Left lung (tissue), 10 donors: ENCODE measurements around the gene TRA2B. TPM values are rescaled to one million over a fixed set of nuclear protein-coding genes. Genes with fewer than 3 reads are reported as not detected.

Experiments used
- ATAC-seq: fragments of 200-7000 bp; cut with Tn5 transposase; one replicate; pipeline ENCODE4 v1.9.1; 2020; ENCODE audit warnings: moderate library complexity
- DNase-seq, 4 donors: peaks; one replicate each; pipeline ENCODE4 v3.0.0-alpha.2; 2013 to 2020
- H3K27ac ChIP-seq, 2 donors: fragments of 200-600 bp; sonication (generic) in 1 of 2; one replicate each; pipeline versions ENCODE4 v1.5.0 to v1.8.0; 2020 to 2021
- H3K27me3 ChIP-seq, 2 donors: fragments of 200-600 bp; sonication (generic) in 1 of 2; one replicate each; pipeline versions ENCODE4 v1.5.0 to v1.8.0; 2020 to 2021
- H3K36me3 ChIP-seq, 2 donors: fragments of 200-600 bp; sonication (generic) in 1 of 2; one replicate each; pipeline versions ENCODE4 v1.5.0 to v1.8.0; 2020 to 2021
- H3K4me1 ChIP-seq, 2 donors: fragments of 200-600 bp; one replicate each; pipeline ENCODE4 v1.8.0; 2021
- H3K4me3 ChIP-seq, 2 donors: fragments of 200-600 bp; sonication (generic) in 1 of 2; one replicate each; pipeline versions ENCODE4 v1.5.0 to v1.8.0; 2020 to 2021; ENCODE audit warnings: mild to moderate bottlenecking in 1 of 2
- H3K9me3 ChIP-seq, 2 donors: fragments of 200-600 bp; sonication (generic) in 1 of 2; one replicate each; pipeline versions ENCODE4 v1.5.0 to v1.8.0; 2020 to 2021
- intact Hi-C, 2 donors: fragments of 100-400 bp; cut with DNase I; formaldehyde crosslinking; loops; one replicate each; pipeline versions ENCODE4 v1.11.2 to v1.14.2; 2022
- polyA plus RNA-seq, 6 donors: library from polyadenylated mRNA; unstranded; fragments of 120-200 nt; gene quantifications; one replicate each; pipeline ENCODE4 v1.2.1, GENCODE V29; 2013; ENCODE audit not compliant: insufficient read length in 6 of 6
- total RNA-seq, 2 donors: library from RNA; stranded (reverse); fragmentation: NEBNext Ultra II Directional; extraction: Animal tissue kit (Norgen Biotek cat#: 25700); gene quantifications; one replicate each; pipeline ENCODE4 v1.2.1, GENCODE V29; 2021
- TF ChIP-seq, protein P1 (sequence below), 2 donors: fragments of 200-600 bp; sonication (generic) in 1 of 2; IDR thresholded peaks; one replicate each; pipeline versions ENCODE4 v1.5.0 to v1.8.0; 2021; ENCODE audit warnings: antibody characterized with exemption in 2 of 2
- donor health status: DM: no; HTN: yes; CAD: no.
- donor health status: DM: no; HTN: no; CAD: no.

TRA2B gene
- total and polyA plus RNA-seq, 8 donors: 86.0 to 300 (median 273) TPM

- no peak overlapping the region for H3K27ac ChIP-seq
- no peaks in the 10 kb centered on the region for H3K9me3 ChIP-seq
- TF ChIP-seq, protein P1, sequence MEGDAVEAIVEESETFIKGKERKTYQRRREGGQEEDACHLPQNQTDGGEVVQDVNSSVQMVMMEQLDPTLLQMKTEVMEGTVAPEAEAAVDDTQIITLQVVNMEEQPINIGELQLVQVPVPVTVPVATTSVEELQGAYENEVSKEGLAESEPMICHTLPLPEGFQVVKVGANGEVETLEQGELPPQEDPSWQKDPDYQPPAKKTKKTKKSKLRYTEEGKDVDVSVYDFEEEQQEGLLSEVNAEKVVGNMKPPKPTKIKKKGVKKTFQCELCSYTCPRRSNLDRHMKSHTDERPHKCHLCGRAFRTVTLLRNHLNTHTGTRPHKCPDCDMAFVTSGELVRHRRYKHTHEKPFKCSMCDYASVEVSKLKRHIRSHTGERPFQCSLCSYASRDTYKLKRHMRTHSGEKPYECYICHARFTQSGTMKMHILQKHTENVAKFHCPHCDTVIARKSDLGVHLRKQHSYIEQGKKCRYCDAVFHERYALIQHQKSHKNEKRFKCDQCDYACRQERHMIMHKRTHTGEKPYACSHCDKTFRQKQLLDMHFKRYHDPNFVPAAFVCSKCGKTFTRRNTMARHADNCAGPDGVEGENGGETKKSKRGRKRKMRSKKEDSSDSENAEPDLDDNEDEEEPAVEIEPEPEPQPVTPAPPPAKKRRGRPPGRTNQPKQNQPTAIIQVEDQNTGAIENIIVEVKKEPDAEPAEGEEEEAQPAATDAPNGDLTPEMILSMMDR (IDR thresholded peaks at IDR 0.05): no peak
- DNase-seq: peak in 1 of 4 donors; percentile 52
- H3K4me1 ChIP-seq: no peaks in the 10 kb centered on the region
- ATAC-seq: peak; percentile 82
- H3K27me3 ChIP-seq: no peaks in the 10 kb centered on the region
- H3K36me3 ChIP-seq: no peaks in the 10 kb centered on the region
- intact Hi-C loops: no loop called here
- H3K4me3 ChIP-seq: no peak overlapping the region
These were observed 37.6 kb downstream of the TRA2B start for GRCh38 chr3:185900228-185900627.

GRCh38 chr3:185896636-185897035 lies 41.2 kb downstream of the TRA2B start:
- no peak overlapping the region for H3K4me3 ChIP-seq
- intact Hi-C loops: no loop called here
- ATAC-seq: no peak
- no peaks in the 10 kb centered on the region for H3K27me3 ChIP-seq
- H3K4me1 ChIP-seq: no peaks in the 10 kb centered on the region
- no peak overlapping the region for H3K27ac ChIP-seq
- TF ChIP-seq, protein P1 (IDR thresholded peaks at IDR 0.05): no peak
- DNase-seq: no peak
- no peaks in the 10 kb centered on the region for H3K9me3 ChIP-seq
- no peaks in the 10 kb centered on the region for H3K36me3 ChIP-seq

DNA sequence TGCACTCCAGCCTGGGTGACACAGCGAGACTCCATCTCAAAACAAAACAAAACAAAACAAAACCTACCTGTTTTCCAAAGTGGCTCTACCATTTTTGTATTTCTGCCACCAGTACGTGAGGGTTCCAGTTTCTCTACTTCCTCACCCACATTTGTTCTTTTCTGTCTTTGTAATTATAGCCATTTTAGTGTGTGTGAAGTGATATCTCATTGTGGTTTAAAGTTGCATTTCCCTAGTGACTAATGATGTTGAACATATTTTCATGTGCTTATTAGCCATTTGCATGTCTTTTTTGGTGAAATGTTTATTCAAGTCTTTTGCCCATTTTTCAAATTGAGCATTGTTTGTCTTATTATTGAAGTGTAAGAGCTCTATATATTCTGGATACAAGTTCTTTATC lies 50.7 kb downstream of the TRA2B start:
- ATAC-seq (no peak), DNase-seq (no peak)
- Histone ChIP-seq H3K27ac (no peak overlapping the region), H3K9me3 (no peaks in the 10 kb centered on the region), H3K36me3 (no peaks in the 10 kb centered on the region), H3K4me1 (no peaks in the 10 kb centered on the region), H3K4me3 (no peak overlapping the region), H3K27me3 (no peaks in the 10 kb centered on the region)
- TF ChIP-seq, protein P1 (IDR thresholded peaks at IDR 0.05): no peak
- intact Hi-C loops: no loop called here

DNA sequence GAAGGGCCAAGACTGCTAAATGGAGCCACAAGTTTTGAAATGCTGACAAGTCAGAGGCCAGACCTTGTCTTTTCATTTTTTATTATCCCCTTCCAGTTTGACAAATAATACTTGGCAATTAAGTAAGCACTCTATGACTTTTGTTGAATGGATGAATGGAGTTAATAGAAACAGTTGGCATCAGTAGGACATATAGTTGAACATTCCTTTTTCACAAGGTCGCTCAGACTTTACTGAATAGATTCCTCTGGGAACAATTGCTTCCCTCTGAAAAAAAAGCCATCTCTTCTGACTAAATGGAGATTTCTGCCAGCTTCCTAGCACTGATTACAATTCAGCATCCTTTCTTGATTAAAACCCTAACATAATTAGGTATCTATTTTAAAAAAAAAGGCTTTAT lies 53.2 kb downstream of the TRA2B start:
- Histone ChIP-seq H3K36me3 (no peaks in the 10 kb centered on the region), H3K27ac (no peak overlapping the region), H3K4me1 (no peaks in the 10 kb centered on the region), H3K9me3 (no peaks in the 10 kb centered on the region), H3K27me3 (no peaks in the 10 kb centered on the region), H3K4me3 (no peak overlapping the region)
- ATAC-seq (no peak), DNase-seq (no peak)
- intact Hi-C loops: no loop called here
- TF ChIP-seq, protein P1 (IDR thresholded peaks at IDR 0.05): no peak

- intact Hi-C loops: no loop called here
- Histone ChIP-seq H3K27me3 (no peaks in the 10 kb centered on the region), H3K4me1 (no peaks in the 10 kb centered on the region), H3K9me3 (no peaks in the 10 kb centered on the region), H3K27ac (no peak overlapping the region), H3K36me3 (no peaks in the 10 kb centered on the region), H3K4me3 (no peak overlapping the region)
- TF ChIP-seq, protein P1 (IDR thresholded peaks at IDR 0.05): no peak
- ATAC-seq (no peak), DNase-seq (no peak)
These were observed 55.9 kb downstream of the TRA2B start for GRCh38 chr3:185881926-185882325.
